ENCODE data around the gene APOB.

- no peak for TF ChIP-seq CTCF (IDR thresholded peaks at IDR 0.05)
- TF ChIP-seq ZFX (IDR thresholded peaks at IDR 0.05; ENCODE audit: borderline replicate concordance), result no peak
These were observed 11.6 kb upstream of the APOB start for GRCh38 chr2:21055451-21055850.
